AG04450 (cell line): Measurements from ENCODE around the gene RORB. TPM values are rescaled to one million over a fixed set of nuclear protein-coding genes. Genes with fewer than 3 reads are reported as not detected.

ENCODE experiments used
- CTCF ChIA-PET: fragments of 300-600, 350-600 bp; formaldehyde crosslinking; extraction: SDS; loops from one replicate; lab custom pipeline; 2022; ENCODE audit warnings: antibody characterized with exemption, inconsistent platforms; lab: Charles Lee
- POLR2A ChIA-PET: fragments of 350-600 bp; formaldehyde crosslinking; extraction: SDS; loops from one replicate; lab custom pipeline; 2021; ENCODE audit warnings: antibody characterized with exemption, inconsistent platforms; lab: Yijun Ruan, JAX
- DNase-seq: peaks from one replicate; pipeline ENCODE4 v3.0.0-alpha.2; 2011; ENCODE audit warnings: low read depth, low spot score
- H3K27ac ChIP-seq: one replicate; pipeline ENCODE4 v1.5.1; 2012; ENCODE audit warnings: low read depth, low read length, control low read depth
- H3K27me3 ChIP-seq: one replicate; pipeline ENCODE4 v1.6.0; 2012; ENCODE audit warnings: low read length; ENCODE audit not compliant: control insufficient read depth, insufficient read depth
- H3K4me3 ChIP-seq: 2 replicates; pipeline ENCODE4 v1.5.1; 2011; ENCODE audit warnings: mild to moderate bottlenecking, low read depth, low read length, control low read depth
- H3K9me3 ChIP-seq: 2 replicates; pipeline ENCODE4 v1.5.1; 2012; ENCODE audit warnings: low read length; ENCODE audit not compliant: control insufficient read depth, insufficient read depth
- polyA plus RNA-seq: library from polyadenylated mRNA; depleted of rRNA; stranded (reverse); fragments of >200 nt; gene quantifications from 2 replicates; pipeline ENCODE4 v1.2.3, GENCODE V29; 2011
- TF ChIP-seq, protein P1 (sequence below): IDR thresholded peaks from 2 replicates; pipeline ENCODE4 v1.5.1; 2011; ENCODE audit warnings: low read depth, low read length, control low read depth, inconsistent platforms

The RORB gene
- polyA plus RNA-seq, 1 experiment: not detected

DNA sequence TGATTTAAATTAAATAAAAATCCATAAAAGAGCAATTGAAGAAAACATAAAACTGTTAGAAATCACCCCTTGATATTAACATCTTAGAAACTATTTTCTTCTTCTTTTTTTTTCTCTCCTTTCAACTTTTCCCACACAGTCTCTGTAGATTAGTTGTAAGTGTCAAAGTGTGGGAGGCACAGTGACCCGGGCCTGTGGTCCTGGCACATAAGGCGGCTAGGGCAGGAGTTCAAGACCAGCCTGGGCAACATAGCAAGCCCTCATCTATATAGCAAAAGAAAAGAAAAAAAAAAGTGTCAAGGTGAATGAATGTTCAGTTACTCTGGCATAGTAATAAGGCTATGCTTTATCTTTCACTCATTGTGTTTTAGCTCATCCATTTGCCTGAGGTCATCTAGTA, 14.2 kb downstream of the RORB start:
- no peak overlapping the region for H3K4me3 ChIP-seq
- DNase-seq: no peak
- ChIA-PET CTCF (no interaction called here), POLR2A (no interaction called here)
- no peaks in the 10 kb centered on the region for H3K9me3 ChIP-seq
- TF ChIP-seq, protein P1, sequence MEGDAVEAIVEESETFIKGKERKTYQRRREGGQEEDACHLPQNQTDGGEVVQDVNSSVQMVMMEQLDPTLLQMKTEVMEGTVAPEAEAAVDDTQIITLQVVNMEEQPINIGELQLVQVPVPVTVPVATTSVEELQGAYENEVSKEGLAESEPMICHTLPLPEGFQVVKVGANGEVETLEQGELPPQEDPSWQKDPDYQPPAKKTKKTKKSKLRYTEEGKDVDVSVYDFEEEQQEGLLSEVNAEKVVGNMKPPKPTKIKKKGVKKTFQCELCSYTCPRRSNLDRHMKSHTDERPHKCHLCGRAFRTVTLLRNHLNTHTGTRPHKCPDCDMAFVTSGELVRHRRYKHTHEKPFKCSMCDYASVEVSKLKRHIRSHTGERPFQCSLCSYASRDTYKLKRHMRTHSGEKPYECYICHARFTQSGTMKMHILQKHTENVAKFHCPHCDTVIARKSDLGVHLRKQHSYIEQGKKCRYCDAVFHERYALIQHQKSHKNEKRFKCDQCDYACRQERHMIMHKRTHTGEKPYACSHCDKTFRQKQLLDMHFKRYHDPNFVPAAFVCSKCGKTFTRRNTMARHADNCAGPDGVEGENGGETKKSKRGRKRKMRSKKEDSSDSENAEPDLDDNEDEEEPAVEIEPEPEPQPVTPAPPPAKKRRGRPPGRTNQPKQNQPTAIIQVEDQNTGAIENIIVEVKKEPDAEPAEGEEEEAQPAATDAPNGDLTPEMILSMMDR: no peak
- no peaks in the 10 kb centered on the region for H3K27me3 ChIP-seq
- no peak overlapping the region for H3K27ac ChIP-seq

DNA sequence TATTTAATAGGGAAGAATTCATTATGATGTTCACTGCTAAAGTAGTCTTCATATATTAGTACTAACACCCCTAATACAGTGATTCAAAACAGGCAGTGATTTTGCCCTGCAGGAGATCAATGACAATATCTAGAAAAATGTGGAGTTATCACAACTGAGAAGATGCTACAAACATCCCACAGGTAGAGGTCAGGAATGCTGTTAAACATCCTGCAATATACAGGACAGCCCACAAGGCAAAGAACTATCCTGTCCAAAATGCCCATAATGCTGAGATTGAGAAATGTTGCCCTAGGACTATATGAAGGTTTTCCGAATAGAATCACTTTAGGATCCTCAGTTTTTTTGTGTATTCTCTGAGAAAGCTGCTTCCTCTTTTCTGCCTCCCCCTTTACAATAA, 15.3 kb downstream of the RORB start:
- no peak for DNase-seq
- ChIA-PET CTCF (no interaction called here), POLR2A (no interaction called here)
- TF ChIP-seq, protein P1: no peak
- no peaks in the 10 kb centered on the region for H3K9me3 ChIP-seq
- no peaks in the 10 kb centered on the region for H3K27me3 ChIP-seq
- H3K4me3 ChIP-seq: no peak overlapping the region
- no peak overlapping the region for H3K27ac ChIP-seq

DNA sequence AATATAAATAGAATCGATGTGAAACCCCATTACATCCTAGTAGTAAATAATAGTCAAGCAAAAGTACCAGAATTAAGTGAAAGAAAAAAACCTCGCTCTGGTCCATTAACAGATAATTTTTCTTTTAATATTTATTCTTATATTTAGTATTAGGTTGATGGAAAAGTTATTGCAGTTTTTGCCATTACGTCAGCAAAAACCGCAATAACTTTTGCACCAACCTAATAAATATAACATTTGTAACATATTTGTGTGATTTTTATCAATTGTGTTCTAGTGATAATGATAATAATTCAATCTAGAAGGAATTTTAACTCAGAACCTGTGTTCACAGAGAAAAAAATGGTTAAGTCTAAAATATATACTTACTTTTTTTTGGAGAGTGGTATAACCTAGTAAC, 16.1 kb downstream of the RORB start:
- Histone ChIP-seq H3K9me3 (no peaks in the 10 kb centered on the region), H3K4me3 (no peak overlapping the region), H3K27me3 (no peaks in the 10 kb centered on the region), H3K27ac (no peak overlapping the region)
- DNase-seq: no peak
- TF ChIP-seq, protein P1: no peak
- ChIA-PET CTCF (no interaction called here), POLR2A (no interaction called here)

DNA sequence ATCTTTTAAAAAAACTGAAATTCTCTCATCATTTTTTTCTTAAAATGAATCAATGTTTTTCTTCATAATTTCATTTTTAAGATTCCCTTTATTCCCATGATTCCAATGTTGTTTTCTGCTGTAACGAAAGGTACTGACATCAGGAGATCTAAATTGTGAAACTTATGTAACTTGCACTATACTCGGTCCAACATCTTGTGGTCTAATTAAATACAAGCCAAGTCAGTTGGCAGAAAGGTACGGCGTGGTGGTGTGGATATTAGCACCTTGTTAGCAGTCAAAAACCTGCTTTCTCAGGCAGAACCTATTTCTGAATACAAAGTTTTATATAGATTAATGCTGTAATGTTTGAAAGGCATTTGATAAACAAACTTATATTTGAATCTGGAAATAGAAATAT, 20.1 kb downstream of the RORB start:
- ChIA-PET CTCF (no interaction called here), POLR2A (no interaction called here)
- TF ChIP-seq, protein P1: no peak
- no peak overlapping the region for H3K4me3 ChIP-seq
- H3K9me3 ChIP-seq: no peaks in the 10 kb centered on the region
- DNase-seq: no peak
- no peaks in the 10 kb centered on the region for H3K27me3 ChIP-seq
- no peak overlapping the region for H3K27ac ChIP-seq

DNA sequence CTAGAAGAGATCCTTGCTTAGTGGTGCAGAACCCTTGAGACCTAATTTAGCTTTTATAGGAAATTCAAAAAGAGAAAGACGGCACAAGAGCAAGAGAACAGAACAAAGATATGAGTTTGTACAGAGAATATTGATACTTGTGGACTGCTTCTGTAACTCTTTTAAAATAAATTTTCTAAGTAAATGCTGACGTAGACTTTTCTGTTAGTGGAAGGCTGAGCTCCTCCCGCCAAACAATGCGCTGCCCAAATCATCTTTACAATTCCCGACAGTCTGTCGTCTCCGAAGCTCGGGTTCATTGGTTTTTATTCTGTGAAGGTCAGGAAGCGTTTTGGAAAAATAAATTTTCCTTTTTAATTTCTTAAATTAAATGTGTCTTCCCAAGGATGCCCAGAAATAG, 22.3 kb downstream of the RORB start:
- Histone ChIP-seq H3K9me3 (no peaks in the 10 kb centered on the region), H3K27ac (no peak overlapping the region), H3K4me3 (no peak overlapping the region), H3K27me3 (no peaks in the 10 kb centered on the region)
- ChIA-PET CTCF (no interaction called here), POLR2A (no interaction called here)
- no peak for DNase-seq
- TF ChIP-seq, protein P1: no peak
